AG04450 (cell line): ENCODE results near the gene PIWIL1. TPM values are rescaled to one million over a fixed set of nuclear protein-coding genes. Genes with fewer than 3 reads are reported as not detected.

Source experiments
- CTCF ChIA-PET: fragments of 300-600, 350-600 bp; formaldehyde crosslinking; extraction: SDS; loops from one replicate; lab custom pipeline; 2022; ENCODE audit warnings: antibody characterized with exemption, inconsistent platforms; lab: Charles Lee
- POLR2A ChIA-PET: fragments of 350-600 bp; formaldehyde crosslinking; extraction: SDS; loops from one replicate; lab custom pipeline; 2021; ENCODE audit warnings: antibody characterized with exemption, inconsistent platforms; lab: Yijun Ruan, JAX
- DNase-seq: peaks from one replicate; pipeline ENCODE4 v3.0.0-alpha.2; 2011; ENCODE audit warnings: low read depth, low spot score
- H3K27ac ChIP-seq: one replicate; pipeline ENCODE4 v1.5.1; 2012; ENCODE audit warnings: low read depth, low read length, control low read depth
- H3K27me3 ChIP-seq: one replicate; pipeline ENCODE4 v1.6.0; 2012; ENCODE audit warnings: low read length; ENCODE audit not compliant: control insufficient read depth, insufficient read depth
- H3K4me3 ChIP-seq: 2 replicates; pipeline ENCODE4 v1.5.1; 2011; ENCODE audit warnings: mild to moderate bottlenecking, low read depth, low read length, control low read depth
- H3K9me3 ChIP-seq: 2 replicates; pipeline ENCODE4 v1.5.1; 2012; ENCODE audit warnings: low read length; ENCODE audit not compliant: control insufficient read depth, insufficient read depth
- polyA minus RNA-seq: library from RNA; depleted of rRNA, polyadenylated mRNA; stranded (reverse); fragments of >200 nt; gene quantifications from 2 replicates; pipeline ENCODE4 v1.2.3, GENCODE V29; 2011; rRNA and poly(A)+ RNA removed
- polyA plus RNA-seq: library from polyadenylated mRNA; depleted of rRNA; stranded (reverse); fragments of >200 nt; gene quantifications from 2 replicates; pipeline ENCODE4 v1.2.3, GENCODE V29; 2011; rRNA removed
- TF ChIP-seq, protein P1 (sequence below): IDR thresholded peaks from 2 replicates; pipeline ENCODE4 v1.5.1; 2011; ENCODE audit warnings: low read depth, low read length, control low read depth, inconsistent platforms

PIWIL1 gene
- not detected in 2 replicates for polyA plus RNA-seq
- not detected in 2 replicates for polyA minus RNA-seq

DNA sequence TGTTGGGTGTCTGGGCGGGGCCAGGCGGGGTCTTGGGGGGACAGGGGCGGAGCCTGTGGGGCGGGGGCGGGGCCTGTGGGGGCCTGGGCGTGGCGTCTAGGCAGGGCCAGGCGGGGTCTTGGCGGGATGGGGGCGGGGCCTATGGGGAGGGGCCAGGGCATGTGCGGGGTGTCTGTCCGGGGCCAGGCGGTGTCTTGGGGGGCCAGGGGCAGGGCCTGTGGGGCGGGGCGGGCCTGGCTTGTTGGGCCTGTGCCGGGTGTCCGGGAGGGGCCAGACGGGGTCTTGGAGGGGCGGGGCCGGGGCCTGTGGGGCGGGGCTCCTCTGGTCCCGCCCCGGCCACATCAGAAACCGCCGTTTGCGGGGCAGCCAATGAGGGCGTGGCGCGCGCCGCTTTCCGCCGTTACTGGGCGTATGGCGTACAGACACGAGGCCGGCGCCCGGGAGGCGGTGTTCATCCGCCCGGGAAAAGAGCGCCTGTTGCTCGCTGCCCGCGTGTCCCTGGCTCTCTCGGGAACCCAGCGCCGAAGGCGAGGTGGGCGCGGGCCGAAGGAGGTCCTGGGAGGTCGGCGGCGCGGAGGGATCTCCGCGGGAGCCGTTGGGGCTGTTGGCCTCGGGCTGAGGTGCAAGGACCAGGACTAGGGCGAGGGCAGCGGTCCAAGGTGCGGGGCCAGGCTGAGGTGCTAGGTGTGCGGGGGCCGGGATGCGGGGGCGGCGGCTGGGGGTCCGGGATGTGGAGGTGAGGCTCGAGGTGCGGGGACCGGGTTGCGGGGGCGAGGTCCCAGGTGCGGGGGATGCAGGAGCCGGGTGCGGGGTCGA, at the start of gene PIWIL1:
PIWIL1 (plus strand) TSS at position 400 of the 816 bp plus-strand sequence. CDS start 4,705 bp downstream, outside the sequence.
- no peak for DNase-seq
- TF ChIP-seq, protein P1, sequence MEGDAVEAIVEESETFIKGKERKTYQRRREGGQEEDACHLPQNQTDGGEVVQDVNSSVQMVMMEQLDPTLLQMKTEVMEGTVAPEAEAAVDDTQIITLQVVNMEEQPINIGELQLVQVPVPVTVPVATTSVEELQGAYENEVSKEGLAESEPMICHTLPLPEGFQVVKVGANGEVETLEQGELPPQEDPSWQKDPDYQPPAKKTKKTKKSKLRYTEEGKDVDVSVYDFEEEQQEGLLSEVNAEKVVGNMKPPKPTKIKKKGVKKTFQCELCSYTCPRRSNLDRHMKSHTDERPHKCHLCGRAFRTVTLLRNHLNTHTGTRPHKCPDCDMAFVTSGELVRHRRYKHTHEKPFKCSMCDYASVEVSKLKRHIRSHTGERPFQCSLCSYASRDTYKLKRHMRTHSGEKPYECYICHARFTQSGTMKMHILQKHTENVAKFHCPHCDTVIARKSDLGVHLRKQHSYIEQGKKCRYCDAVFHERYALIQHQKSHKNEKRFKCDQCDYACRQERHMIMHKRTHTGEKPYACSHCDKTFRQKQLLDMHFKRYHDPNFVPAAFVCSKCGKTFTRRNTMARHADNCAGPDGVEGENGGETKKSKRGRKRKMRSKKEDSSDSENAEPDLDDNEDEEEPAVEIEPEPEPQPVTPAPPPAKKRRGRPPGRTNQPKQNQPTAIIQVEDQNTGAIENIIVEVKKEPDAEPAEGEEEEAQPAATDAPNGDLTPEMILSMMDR = no peak
- Histone ChIP-seq H3K27ac (no peak within 1 kb of the TSS), H3K9me3 (peaks cover 52% of the 10 kb centered on the region), H3K27me3 (no peaks in the 10 kb centered on the region), H3K4me3 (no peak within 1 kb of the TSS)
- POLR2A ChIA-PET = no interaction called here
- CTCF ChIA-PET = no interaction called here

DNA sequence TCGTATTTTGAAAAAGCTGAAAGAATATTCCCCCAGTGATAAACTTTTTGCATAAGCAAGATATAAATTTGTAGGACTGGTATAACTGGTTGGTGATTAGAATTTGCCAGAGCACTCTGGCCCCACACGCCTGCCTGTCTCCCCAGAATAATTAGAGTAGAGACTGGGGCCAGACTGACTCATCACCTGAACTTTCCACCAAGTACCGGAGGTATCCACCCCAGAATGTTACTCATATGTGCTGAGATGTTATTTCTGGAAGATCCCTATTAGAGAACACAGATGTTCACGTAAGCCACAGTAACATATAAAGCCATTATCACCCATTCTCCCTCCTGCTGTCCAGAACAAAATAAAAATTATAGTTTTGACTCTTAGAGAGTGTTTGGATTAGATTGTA, 49.5 kb upstream of the PIWIL1 start:
- H3K27me3 ChIP-seq = no peaks in the 10 kb centered on the region
- POLR2A ChIA-PET = no interaction called here
- CTCF ChIA-PET = no interaction called here
- no peak overlapping the region for H3K4me3 ChIP-seq
- TF ChIP-seq, protein P1 = no peak
- H3K9me3 ChIP-seq = peaks cover 46% of the 10 kb centered on the region
- DNase-seq = no peak
- H3K27ac ChIP-seq = no peak overlapping the region

DNA sequence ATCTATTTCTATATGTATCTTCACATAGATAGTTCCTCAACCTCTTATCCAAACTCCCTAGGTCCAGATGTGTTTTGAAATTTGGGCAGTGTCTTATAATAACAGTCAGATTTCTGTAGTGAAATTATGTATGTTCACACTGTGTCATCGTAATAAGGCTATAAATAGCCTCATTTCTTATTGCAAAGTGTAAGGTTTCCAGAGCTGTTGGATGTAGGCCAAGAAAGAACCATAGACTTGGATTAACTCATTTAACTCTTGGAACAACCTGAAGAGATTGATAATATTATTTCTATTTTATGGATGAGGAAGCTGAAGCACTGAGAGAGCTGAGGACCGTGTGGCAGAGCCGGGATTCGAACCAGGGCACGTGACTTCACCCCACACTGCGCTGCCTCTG, 49.0 kb upstream of the PIWIL1 start:
- ChIA-PET POLR2A (no interaction called here), CTCF (no interaction called here)
- H3K4me3 ChIP-seq = no peak overlapping the region
- TF ChIP-seq, protein P1 = no peak
- no peak overlapping the region for H3K27ac ChIP-seq
- no peak for DNase-seq
- peaks cover 41% of the 10 kb centered on the region for H3K9me3 ChIP-seq
- no peaks in the 10 kb centered on the region for H3K27me3 ChIP-seq

DNA sequence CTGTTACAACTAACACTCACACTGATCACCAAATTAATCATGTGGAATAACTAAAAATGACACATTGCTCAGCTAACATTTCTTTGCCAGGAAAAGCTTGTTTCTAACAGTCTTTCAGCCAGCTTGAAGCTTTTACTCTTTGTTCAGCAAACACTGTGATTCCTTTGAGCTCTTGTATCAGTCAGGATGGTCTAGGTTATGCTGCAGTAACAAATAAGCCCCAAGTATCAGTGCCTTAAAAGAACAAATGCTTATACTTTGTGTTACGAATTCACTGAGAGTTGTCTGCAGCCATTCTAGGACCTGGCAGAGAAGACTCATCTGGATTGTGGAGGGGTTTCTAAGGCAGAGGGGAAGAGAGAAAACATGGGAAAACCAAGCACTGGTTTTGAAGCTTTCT, 47.6 kb upstream of the PIWIL1 start:
- ChIA-PET CTCF (no interaction called here), POLR2A (no interaction called here)
- TF ChIP-seq, protein P1 = no peak
- Histone ChIP-seq H3K27me3 (no peaks in the 10 kb centered on the region), H3K27ac (no peak overlapping the region), H3K4me3 (no peak overlapping the region), H3K9me3 (peaks cover 42% of the 10 kb centered on the region)
- DNase-seq = no peak

DNA sequence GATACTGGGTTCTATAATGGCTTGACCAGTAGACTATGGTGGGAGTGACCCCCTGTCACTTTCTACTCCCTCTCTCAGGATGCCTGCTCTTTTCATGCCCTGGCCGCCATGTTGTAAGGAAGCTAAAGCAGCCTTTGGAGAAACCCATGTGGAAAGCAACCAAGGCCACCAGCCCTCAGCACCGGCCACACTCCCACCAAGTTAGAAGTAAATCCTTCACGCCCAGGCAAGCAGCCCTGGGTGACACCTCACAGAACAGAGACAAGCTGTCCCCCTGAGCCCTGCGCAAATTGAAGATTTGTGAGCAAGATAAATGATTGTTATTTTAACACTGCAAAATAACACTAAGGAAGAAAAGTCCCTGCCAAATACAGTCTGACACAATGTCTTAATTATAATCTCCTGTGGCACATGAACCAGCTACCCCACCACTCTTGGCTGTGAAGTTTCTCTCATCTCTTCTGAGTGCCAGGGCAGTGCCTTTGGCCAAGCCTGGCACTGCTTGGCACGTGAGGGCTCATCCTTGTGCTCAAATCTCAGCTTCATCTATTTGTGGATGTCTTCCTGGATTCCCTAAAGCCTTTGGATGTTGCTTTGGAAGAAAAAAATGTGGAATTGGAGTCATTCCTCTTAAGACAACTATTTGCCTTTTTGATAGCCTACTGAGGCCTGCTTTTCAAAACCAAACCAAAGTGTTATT, 39.2 kb upstream of the PIWIL1 start:
- ChIA-PET POLR2A (no interaction called here), CTCF (no interaction called here)
- TF ChIP-seq, protein P1 = no peak

More for the DNA sequence above, 39.2 kb upstream of the PIWIL1 start:
- no peak for DNase-seq
- no peak overlapping the region for H3K4me3 ChIP-seq
- no peak overlapping the region for H3K27ac ChIP-seq
- no peaks in the 10 kb centered on the region for H3K27me3 ChIP-seq
- H3K9me3 ChIP-seq = peaks cover 59% of the 10 kb centered on the region
